Measurements from ENCODE around the gene TRIM71. TPM values are rescaled to one million over a fixed set of nuclear protein-coding genes. Genes with fewer than 3 reads are reported as not detected.

TRIM71 gene
- total and polyA plus RNA-seq, 2 of the 13 experiments (the other 11 are each of a cell fraction or from before 2014, with no cell fraction given), result 21.7 to 76.9 TPM

DNA sequence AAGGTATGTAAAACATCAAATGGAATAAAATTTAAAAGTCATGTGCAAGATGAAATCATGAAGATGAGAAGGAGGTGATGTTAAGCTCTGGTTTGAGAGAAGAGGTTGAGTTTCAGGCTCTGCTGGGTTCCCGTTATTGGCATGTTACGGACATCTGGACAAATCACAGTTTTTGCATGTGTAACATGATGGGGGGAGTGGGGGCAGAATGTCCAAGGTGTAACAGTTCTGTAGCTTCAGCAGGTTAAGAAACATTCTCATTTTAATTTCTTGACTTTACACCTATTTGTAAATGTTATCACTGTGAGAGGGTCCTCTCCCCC lies 17.2 kb downstream of the TRIM71 start:
- no peaks in the 10 kb centered on the region for H3K9me3 ChIP-seq (ENCODE audit: low read length)
- CTCF ChIA-PET (ENCODE audit: low intra/inter-chr PET ratio, low total read pairs), result no interaction called here
- peak overlapping the region in 2 of 3 experiments; percentile 34 to 35; a peak in 2 of 6 replicates for H3K4me3 ChIP-seq (replicated peaks in 1 of 3; ENCODE audit: insufficient read depth in 1 of 3, low read depth in 2 of 3, low read length in 3 of 3)
- in situ Hi-C loops (cut with HindIII; ENCODE audit: extremely low pct_ligation_motif_present, low pct_unique_long_range_greater_than_20kb), result no loop called here
- H3K4me2 ChIP-seq (ENCODE audit: low read depth, low read length), result peak overlapping the region; percentile 88
- peaks cover 3 to 36% of the 10 kb centered on the region in 2 experiments; a peak in 4 of 5 replicates for H3K36me3 ChIP-seq (replicated peaks in 1 of 2; ENCODE audit: control insufficient read depth in 1 of 2, insufficient read depth in 2 of 2, low read length in 2 of 2)
- peaks cover 100% of the 10 kb centered on the region for H3K79me2 ChIP-seq (ENCODE audit: insufficient read depth, low read length)
- FAIRE-seq (no peak), ATAC-seq (no peak), DNase-seq (ENCODE audit: low spot score) (no peak)
- intact Hi-C loops (cut with micrococcal nuclease; ENCODE audit: unreplicated experiment), result no loop called here
- H3K4me1 ChIP-seq (ENCODE audit: insufficient read depth, low read length), result peaks cover 100% of the 10 kb centered on the region
- WGBS (ENCODE audit: low lambda C conversion rate), result 41% methylated on average over 2 of the region's 2 CpGs
- BruUV-seq (replicated peaks), result no TSS peak
- peaks cover 96% of the 10 kb centered on the region for H4K20me1 ChIP-seq (ENCODE audit: insufficient read depth, low read length)
- POLR2A ChIA-PET, result interaction anchor here (4.1 kb wide), 1 partner anchor 19 kb away, joined by 14 read pairs; no protein-coding TSS in a partner anchor
- peak overlapping the region; percentile 100 for H3K27ac ChIP-seq (ENCODE audit: extremely low read length, insufficient read depth, low read length)
- TF ChIP-seq ZNF224 (CRISPR knock-in tag; IDR thresholded peaks at IDR 0.05), result no peak
- peak; percentile 95 for TF ChIP-seq RBM22 (optimal IDR thresholded peaks at IDR 0.05; ENCODE audit: low read length)
- H3K27me3 ChIP-seq (ENCODE audit: control insufficient read depth in 1 of 2, insufficient read depth in 2 of 2, low read length in 2 of 2), result no peaks in the 10 kb centered on the region
- no peak overlapping the region for H2AFZ ChIP-seq (ENCODE audit: low read length)
- H3K9ac ChIP-seq (ENCODE audit: insufficient read depth, low read depth, low read length), result 0 out of 2 replicates have a peak overlapping the region, but pooled peaks have one; percentile 42

DNA sequence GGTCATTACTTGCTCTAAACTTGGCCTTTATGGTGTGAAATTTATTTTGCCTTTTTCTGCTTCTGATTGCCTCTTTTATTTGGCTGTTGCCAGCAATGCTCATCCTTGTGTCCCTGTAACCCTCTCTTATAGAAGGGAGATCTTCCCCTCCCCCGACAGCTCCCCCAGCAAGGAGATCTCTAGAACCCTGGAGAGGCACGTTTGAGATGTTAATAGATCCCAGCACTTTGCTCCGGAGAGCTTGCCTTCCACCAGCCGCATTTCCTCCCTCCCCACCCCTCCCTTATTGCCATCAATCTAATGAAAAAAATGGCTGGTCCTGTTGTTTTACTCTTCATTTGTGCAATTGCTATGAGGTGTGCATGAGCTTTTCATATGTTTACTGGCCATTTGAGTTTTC lies 18.2 kb downstream of the TRIM71 start:
- Histone ChIP-seq H3K4me3 (replicated peaks in 1 of 3; ENCODE audit: insufficient read depth in 1 of 3, low read depth in 2 of 3, low read length in 3 of 3) (peak overlapping the region; percentile 4 to 35 (median 35); a peak in 4 of 6 replicates), H3K79me2 (ENCODE audit: insufficient read depth, low read length) (peaks cover 99% of the 10 kb centered on the region), H3K36me3 (replicated peaks in 1 of 2; ENCODE audit: control insufficient read depth in 1 of 2, insufficient read depth in 2 of 2, low read length in 2 of 2) (peaks cover 3 to 27% of the 10 kb centered on the region in 2 experiments; a peak in 4 of 5 replicates), H2AFZ (ENCODE audit: low read length) (no peak overlapping the region), H3K27me3 (ENCODE audit: control insufficient read depth in 1 of 2, insufficient read depth in 2 of 2, low read length in 2 of 2) (no peaks in the 10 kb centered on the region), H3K4me2 (ENCODE audit: low read depth, low read length) (peak overlapping the region; percentile 88), H3K4me1 (ENCODE audit: insufficient read depth, low read length) (peaks cover 99% of the 10 kb centered on the region), H4K20me1 (ENCODE audit: insufficient read depth, low read length) (peaks cover 89% of the 10 kb centered on the region), H3K27ac (ENCODE audit: extremely low read length, insufficient read depth, low read length) (peak overlapping the region; percentile 100), H3K9me3 (ENCODE audit: low read length) (no peaks in the 10 kb centered on the region), H3K9ac (ENCODE audit: insufficient read depth, low read depth, low read length) (peak overlapping the region; percentile 44; the same call in 1 of the 2 replicates)
- ATAC-seq (no peak), FAIRE-seq (no peak), DNase-seq (ENCODE audit: low spot score) (no peak)
- in situ Hi-C loops (cut with HindIII; ENCODE audit: extremely low pct_ligation_motif_present, low pct_unique_long_range_greater_than_20kb) (no loop called here), intact Hi-C loops (cut with micrococcal nuclease; ENCODE audit: unreplicated experiment) (no loop called here)
- WGBS (ENCODE audit: low lambda C conversion rate), result 16% methylated on average over 4 of the region's 4 CpGs
- ChIA-PET CTCF (ENCODE audit: low intra/inter-chr PET ratio, low total read pairs) (no interaction called here), POLR2A (interaction anchor here (1.2 to 4.1 kb wide), 2 partner anchors 15 to 20 kb away, joined by 5 to 14 read pairs; no protein-coding TSS in a partner anchor)
- TF ChIP-seq SAP130 (CRISPR knock-in tag; IDR thresholded peaks at IDR 0.05; ENCODE audit: low read depth) (0 out of 2 replicates have a peak, but pooled peaks have one; percentile 10), RBM22 (optimal IDR thresholded peaks at IDR 0.05; ENCODE audit: low read length) (peak; percentile 95), ZBTB1 (CRISPR knock-in tag; IDR thresholded peaks at IDR 0.05; ENCODE audit: borderline replicate concordance) (no peak), ZNF484 (CRISPR knock-in tag; IDR thresholded peaks at IDR 0.05; ENCODE audit: borderline replicate concordance, low read depth) (no peak), ZNF75D (CRISPR knock-in tag; IDR thresholded peaks at IDR 0.05; ENCODE audit: borderline replicate concordance) (no peak)
- TF ChIP-seq, protein P1, sequence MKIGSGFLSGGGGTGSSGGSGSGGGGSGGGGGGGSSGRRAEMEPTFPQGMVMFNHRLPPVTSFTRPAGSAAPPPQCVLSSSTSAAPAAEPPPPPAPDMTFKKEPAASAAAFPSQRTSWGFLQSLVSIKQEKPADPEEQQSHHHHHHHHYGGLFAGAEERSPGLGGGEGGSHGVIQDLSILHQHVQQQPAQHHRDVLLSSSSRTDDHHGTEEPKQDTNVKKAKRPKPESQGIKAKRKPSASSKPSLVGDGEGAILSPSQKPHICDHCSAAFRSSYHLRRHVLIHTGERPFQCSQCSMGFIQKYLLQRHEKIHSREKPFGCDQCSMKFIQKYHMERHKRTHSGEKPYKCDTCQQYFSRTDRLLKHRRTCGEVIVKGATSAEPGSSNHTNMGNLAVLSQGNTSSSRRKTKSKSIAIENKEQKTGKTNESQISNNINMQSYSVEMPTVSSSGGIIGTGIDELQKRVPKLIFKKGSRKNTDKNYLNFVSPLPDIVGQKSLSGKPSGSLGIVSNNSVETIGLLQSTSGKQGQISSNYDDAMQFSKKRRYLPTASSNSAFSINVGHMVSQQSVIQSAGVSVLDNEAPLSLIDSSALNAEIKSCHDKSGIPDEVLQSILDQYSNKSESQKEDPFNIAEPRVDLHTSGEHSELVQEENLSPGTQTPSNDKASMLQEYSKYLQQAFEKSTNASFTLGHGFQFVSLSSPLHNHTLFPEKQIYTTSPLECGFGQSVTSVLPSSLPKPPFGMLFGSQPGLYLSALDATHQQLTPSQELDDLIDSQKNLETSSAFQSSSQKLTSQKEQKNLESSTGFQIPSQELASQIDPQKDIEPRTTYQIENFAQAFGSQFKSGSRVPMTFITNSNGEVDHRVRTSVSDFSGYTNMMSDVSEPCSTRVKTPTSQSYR (CRISPR knock-in tag; IDR thresholded peaks at IDR 0.05; ENCODE audit: borderline replicate concordance), result peak; percentile 27; the same call in 1 of the 2 replicates
- BruUV-seq (replicated peaks), result no TSS peak

Data from HepG2 (cell line).